ENCODE results near the gene NOS1.
A peak's percentile ranks its signal among the peaks of the same experiment; 100 is the strongest.
"Not testable (repeated sequence)": the region's sequence is repeated elsewhere in the genome, so short reads cannot be mapped to it uniquely, and the experiment has no call there.

Gene NOS1

GRCh38 chr12:117361347-117361751 lies at the start of gene NOS1:
Gene NOS1 (minus strand): TSS chr12:117361626. CDS start chr12:117331069, 30,557 bp downstream.
- no peak for DNase-seq (ENCODE audit: low spot score)

GRCh38 chr12:117409286-117409685 lies 47.9 kb upstream of the NOS1 start:
- no peak for DNase-seq (ENCODE audit: low spot score)

- DNase-seq (ENCODE audit: low spot score) = peak; percentile 29
These were observed 46.9 kb upstream of the NOS1 start for GRCh38 chr12:117408161-117408791.

GRCh38 chr12:117404940-117405339 lies 43.5 kb upstream of the NOS1 start:
- no peak for DNase-seq (ENCODE audit: low spot score)

GRCh38 chr12:117404203-117404853 lies 42.9 kb upstream of the NOS1 start:
- DNase-seq (ENCODE audit: low spot score) = no peak

GRCh38 chr12:117403586-117404139 lies 42.2 kb upstream of the NOS1 start:
- DNase-seq (ENCODE audit: low spot score) = no peak

- peak; percentile 15 for DNase-seq (ENCODE audit: low spot score)
These were observed 40.9 kb upstream of the NOS1 start for GRCh38 chr12:117402363-117402762.

- no peak for DNase-seq (ENCODE audit: low spot score)
These were observed 39.5 kb upstream of the NOS1 start for GRCh38 chr12:117400912-117401311.

- not testable (repeated sequence) for DNase-seq (ENCODE audit: low spot score)
These were observed 37.1 kb upstream of the NOS1 start for GRCh38 chr12:117398482-117398881.

GRCh38 chr12:117395766-117396165 lies 34.3 kb upstream of the NOS1 start:
- DNase-seq (ENCODE audit: low spot score) = no peak

- DNase-seq (ENCODE audit: low spot score) = no peak
These were observed 33.1 kb upstream of the NOS1 start for GRCh38 chr12:117394491-117394890.

GRCh38 chr12:117393656-117394055 lies 32.2 kb upstream of the NOS1 start:
- no peak for DNase-seq (ENCODE audit: low spot score)

GRCh38 chr12:117390866-117391265 lies 29.4 kb upstream of the NOS1 start:
- DNase-seq (ENCODE audit: low spot score) = no peak

GRCh38 chr12:117388951-117389446 lies 27.6 kb upstream of the NOS1 start:
- DNase-seq (ENCODE audit: low spot score) = no peak

- DNase-seq (ENCODE audit: low spot score) = no peak
These were observed 26.4 kb upstream of the NOS1 start for GRCh38 chr12:117387832-117388231.

- no peak for DNase-seq (ENCODE audit: low spot score)
These were observed 23.3 kb upstream of the NOS1 start for GRCh38 chr12:117384735-117385134.

GRCh38 chr12:117380083-117380482 lies 18.7 kb upstream of the NOS1 start:
- DNase-seq (ENCODE audit: low spot score) = peak; percentile 13

- peak; percentile 31 for DNase-seq (ENCODE audit: low spot score)
These were observed 16.3 kb upstream of the NOS1 start for GRCh38 chr12:117377758-117378157.

GRCh38 chr12:117370588-117370987 lies 9.2 kb upstream of the NOS1 start:
- DNase-seq (ENCODE audit: low spot score) = no peak

- not testable (repeated sequence) for DNase-seq (ENCODE audit: low spot score)
These were observed 8.6 kb upstream of the NOS1 start for GRCh38 chr12:117370000-117370399.

GRCh38 chr12:117367006-117367638 lies 5.7 kb upstream of the NOS1 start:
- DNase-seq (ENCODE audit: low spot score) = peak; percentile 61

- DNase-seq (ENCODE audit: low spot score) = no peak
These were observed 3.7 kb upstream of the NOS1 start for GRCh38 chr12:117365049-117365616.

Measured in SW480 (cell line).